Activated T-cell treated with anti-CD3 and anti-CD28 coated beads, Interleukin-2, amount 50 U/mL, for 4 hours (primary cell): Measurements from ENCODE around the gene NBPF8. TPM values are rescaled to one million over a fixed set of nuclear protein-coding genes. Genes with fewer than 3 reads are reported as not detected.

Experiments used
- total RNA-seq, 3 donors: library from RNA; stranded (reverse); gene quantifications; one replicate each; pipeline ENCODE4 v1.2.1, GENCODE V29; 2021

NBPF8 gene
- total RNA-seq, 3 donors from 2014 or later: 5.7 to 20.5 (median 18.1) TPM

Other genes with a start within 250 kb of the NBPF8 start
- 10 to 100 TPM; 19.8 to 22.6 (median 20.2) TPM for gene SEC22B, start 238.5 kb upstream of the NBPF8 start, total RNA-seq